CD4-positive, alpha-beta T cell treated with Interleukin-15 for 4 hours (primary cell): ENCODE data around the gene ORMDL3.
"Not testable (repeated sequence)": the region's sequence is repeated elsewhere in the genome, so short reads cannot be mapped to it uniquely, and the experiment has no call there.

Experiments
- DNase-seq: peaks from one replicate; pipeline ENCODE4 v3.0.0-alpha.2; 2020; ENCODE audit warnings: low spot score

ORMDL3 gene

GRCh38 chr17:39924691-39925055 is 2.7 kb downstream of the ORMDL3 start:
- DNase-seq: no peak

GRCh38 chr17:39923836-39924690 is 3.3 kb downstream of the ORMDL3 start:
- DNase-seq: no peak

GRCh38 chr17:39923230-39923629 is 4.2 kb downstream of the ORMDL3 start:
- DNase-seq: no peak

- DNase-seq: no peak
Observed at GRCh38 chr17:39922006-39922405, 5.4 kb downstream of the ORMDL3 start.

- peak; percentile 32 for DNase-seq
Observed at GRCh38 chr17:39921323-39921722, 6.1 kb downstream of the ORMDL3 start.

- DNase-seq: peak; percentile 80
Observed at GRCh38 chr17:39920218-39921210, 6.9 kb downstream of the ORMDL3 start.

GRCh38 chr17:39919087-39919683 is 8.2 kb downstream of the ORMDL3 start:
- no peak for DNase-seq

GRCh38 chr17:39916918-39917317 is 10.5 kb downstream of the ORMDL3 start:
- no peak for DNase-seq

- no peak for DNase-seq
Observed at GRCh38 chr17:39915559-39915958, 11.8 kb downstream of the ORMDL3 start.

GRCh38 chr17:39913989-39914388 is 13.4 kb downstream of the ORMDL3 start:
- no peak for DNase-seq

- no peak for DNase-seq
Observed at GRCh38 chr17:39908789-39909352, 18.5 kb downstream of the ORMDL3 start.

GRCh38 chr17:39904990-39905288 is 22.5 kb downstream of the ORMDL3 start:
- DNase-seq: no peak

- peak; percentile 38 for DNase-seq
Observed at GRCh38 chr17:39903158-39903884, 24.1 kb downstream of the ORMDL3 start.

- not testable (repeated sequence) for DNase-seq
Observed at GRCh38 chr17:39902027-39902426, 25.4 kb downstream of the ORMDL3 start.

- DNase-seq: no peak
Observed at GRCh38 chr17:39899215-39899614, 28.2 kb downstream of the ORMDL3 start.

GRCh38 chr17:39898088-39898487 is 29.3 kb downstream of the ORMDL3 start:
- DNase-seq: no peak

- no peak for DNase-seq
Observed at GRCh38 chr17:39894681-39895376, 32.6 kb downstream of the ORMDL3 start.

GRCh38 chr17:39889200-39889599 is 38.2 kb downstream of the ORMDL3 start:
- DNase-seq: no peak

- no peak for DNase-seq
Observed at GRCh38 chr17:39887078-39887477, 40.3 kb downstream of the ORMDL3 start.

GRCh38 chr17:39886102-39886501 is 41.3 kb downstream of the ORMDL3 start:
- not testable (repeated sequence) for DNase-seq

GRCh38 chr17:39872751-39873150 is 54.6 kb downstream of the ORMDL3 start:
- no peak for DNase-seq
